ENCODE data around the gene FAM222B.
A peak's percentile ranks its signal among the peaks of the same experiment; 100 is the strongest.

Gene FAM222B

DNA sequence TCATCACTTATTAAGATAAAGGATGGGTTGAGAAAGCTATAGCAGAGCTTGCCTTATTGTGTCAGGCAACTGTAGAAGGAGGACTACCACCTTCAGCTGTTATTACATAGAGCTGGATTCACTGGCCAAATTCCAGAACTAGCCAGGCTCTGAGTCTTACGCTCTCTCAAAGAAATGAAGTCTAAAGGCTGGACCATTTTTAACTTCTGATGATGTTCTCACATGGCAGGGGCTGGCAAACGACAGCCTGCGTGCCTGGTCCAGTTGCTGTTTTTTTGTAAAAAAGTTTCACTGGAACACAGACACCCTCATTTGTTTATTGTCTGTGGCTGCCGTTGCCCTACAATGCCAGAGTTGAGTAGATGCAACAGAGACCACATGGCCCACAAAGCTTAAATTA is 77.6 kb downstream of the FAM222B start:
- no peak for DNase-seq

GRCh38 chr17:28763804-28764266 is 78.8 kb downstream of the FAM222B start:
- DNase-seq: peak; percentile 77

DNA sequence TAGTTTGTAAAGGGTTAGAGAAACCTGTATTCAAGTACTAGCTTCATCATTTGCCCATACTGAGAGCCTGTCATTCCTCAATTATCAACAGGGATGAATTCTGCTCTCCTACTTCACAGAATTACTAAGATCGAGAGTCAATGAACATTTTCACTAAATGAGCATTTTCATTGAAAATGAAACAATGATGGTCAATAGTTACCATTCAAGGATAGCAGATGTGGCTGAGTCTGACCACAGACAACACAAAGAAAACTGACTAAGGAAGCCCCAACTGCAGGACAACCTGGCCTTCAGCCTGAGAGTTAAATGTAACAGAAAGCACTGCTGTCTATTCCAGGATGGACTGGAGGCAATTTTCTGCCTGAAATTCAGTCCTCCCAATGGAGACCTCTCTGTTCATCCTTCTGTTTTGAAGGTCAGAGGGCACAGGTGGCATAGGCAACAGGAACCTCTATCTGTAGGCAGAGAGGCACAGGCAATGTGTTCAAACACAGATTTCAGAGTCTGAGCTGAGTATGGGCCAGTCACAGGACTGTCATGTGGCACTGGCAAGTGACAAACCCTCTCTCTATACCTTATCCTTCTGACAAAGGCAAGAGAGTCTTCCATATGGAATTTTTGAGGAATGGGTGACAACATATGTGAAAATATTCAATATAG is 79.3 kb downstream of the FAM222B start:
- no peak for DNase-seq

DNA sequence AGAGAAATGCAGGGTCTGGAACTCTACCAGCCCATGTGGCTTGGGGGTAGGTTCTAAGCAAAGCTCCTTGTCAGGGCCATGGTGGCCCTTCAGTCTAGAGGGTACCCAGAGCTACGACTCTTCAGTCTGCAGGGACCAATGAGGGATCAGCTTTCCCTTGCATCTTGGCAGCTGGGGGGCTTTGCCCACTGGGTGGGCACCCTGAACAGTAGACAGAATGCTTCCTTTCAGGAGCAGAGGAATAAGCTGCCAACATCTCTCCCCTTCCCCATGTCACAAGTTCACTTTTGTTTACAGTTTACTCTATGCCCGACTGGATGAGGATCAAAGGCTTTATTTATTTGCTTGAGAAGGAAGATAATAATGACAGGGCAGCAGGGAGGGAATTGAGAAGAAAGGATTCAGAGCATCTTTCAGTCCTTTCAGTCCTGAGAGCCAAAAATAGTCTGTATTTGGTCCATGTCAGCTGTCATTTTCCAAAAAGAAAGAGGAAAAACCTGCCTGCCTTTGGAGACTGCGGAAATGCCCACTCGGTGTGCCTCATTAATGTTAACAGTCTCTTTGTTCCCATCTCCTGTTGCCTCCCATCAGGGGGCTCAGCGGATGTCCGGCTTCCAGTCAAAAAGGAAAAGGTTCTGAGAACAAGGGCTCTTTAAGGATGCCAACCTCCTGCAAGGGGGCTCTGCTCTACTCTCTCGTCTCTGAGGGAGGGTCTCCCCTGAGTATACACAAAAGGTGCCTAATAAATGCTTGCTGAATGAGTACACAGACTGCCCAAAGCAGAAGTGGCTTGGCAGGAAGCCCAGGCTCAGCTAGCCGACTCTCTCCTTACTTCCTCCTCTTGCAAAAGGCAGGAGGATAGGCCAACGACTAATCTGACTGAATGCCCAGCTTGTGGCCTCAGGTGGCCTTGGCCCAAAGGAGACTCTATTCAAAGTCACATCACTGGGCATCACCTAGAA is 81.7 kb downstream of the FAM222B start:
- DNase-seq: no peak

GRCh38 chr17:28759256-28759865 is 83.2 kb downstream of the FAM222B start:
- no peak for DNase-seq

GRCh38 chr17:28758411-28759121 is 84.0 kb downstream of the FAM222B start:
- no peak for DNase-seq

DNA sequence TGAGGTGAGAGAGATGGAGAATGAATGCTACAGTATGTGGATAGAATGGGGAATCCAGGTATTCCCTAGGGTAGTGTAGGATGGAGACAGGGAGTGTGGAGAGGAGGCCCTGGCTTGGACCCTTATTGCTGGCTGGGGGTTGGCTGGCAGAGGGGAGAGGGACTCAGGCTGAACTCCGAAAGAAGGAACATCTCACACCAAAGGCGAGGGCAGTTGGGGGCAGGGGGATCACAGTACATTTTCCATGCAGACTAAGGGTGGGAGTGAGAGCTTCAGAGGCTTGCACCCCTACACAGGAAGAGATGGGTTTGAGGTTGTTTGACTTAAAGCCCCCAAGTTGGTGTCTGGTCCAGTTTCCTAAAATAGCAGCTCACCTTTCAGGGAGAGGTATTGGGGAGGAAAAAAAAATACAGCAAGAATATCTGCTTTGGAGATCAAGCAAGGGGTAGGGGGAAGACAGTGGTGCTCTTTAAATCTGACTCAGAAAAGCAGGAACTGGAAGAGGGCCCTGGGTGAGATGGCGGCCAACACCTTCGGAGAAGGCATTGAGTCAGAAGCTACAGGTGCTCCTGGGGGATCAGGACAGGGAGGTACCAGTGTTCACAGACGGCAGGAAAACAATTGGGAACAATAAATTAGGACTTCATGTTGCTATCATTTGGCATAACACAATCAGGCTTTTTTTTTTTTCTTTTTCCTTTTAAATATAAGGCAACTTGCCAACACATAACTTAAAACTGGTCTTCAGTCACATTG is 86.4 kb downstream of the FAM222B start:
- no peak for DNase-seq

DNA sequence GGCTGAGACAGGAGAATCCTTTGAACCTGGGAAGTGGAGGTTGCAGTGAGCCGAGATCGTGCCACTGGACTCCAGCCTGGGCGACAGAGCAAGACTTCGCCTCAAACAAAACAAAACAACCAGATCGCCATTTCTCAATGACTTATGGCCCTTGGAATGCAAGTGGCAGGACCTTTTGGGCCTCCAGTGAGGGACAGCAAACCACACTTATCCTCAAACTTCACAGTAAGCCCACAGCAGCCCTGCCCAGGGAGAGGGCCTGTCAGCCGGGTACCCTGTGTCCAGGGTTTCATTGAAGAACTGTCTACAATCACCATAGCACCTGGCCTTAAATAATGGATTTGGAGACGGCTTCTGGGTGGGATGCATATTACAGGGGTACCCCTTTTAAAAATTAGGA is 87.1 kb downstream of the FAM222B start:
- peak; percentile 35 for DNase-seq

- no peak for DNase-seq
These were observed 90.8 kb downstream of the FAM222B start for GRCh38 chr17:28751600-28752366.

- DNase-seq: peak; percentile 95
These were observed 92.2 kb downstream of the FAM222B start for GRCh38 chr17:28750178-28751047.

- DNase-seq: no peak
These were observed 92.9 kb downstream of the FAM222B start for GRCh38 chr17:28749516-28750177.

- no peak for DNase-seq
These were observed 93.6 kb downstream of the FAM222B start for GRCh38 chr17:28748852-28749515.

GRCh38 chr17:28747801-28748750 is 94.5 kb downstream of the FAM222B start:
- DNase-seq: no peak

GRCh38 chr17:28747051-28747691 is 95.4 kb downstream of the FAM222B start:
- no peak for DNase-seq

DNA sequence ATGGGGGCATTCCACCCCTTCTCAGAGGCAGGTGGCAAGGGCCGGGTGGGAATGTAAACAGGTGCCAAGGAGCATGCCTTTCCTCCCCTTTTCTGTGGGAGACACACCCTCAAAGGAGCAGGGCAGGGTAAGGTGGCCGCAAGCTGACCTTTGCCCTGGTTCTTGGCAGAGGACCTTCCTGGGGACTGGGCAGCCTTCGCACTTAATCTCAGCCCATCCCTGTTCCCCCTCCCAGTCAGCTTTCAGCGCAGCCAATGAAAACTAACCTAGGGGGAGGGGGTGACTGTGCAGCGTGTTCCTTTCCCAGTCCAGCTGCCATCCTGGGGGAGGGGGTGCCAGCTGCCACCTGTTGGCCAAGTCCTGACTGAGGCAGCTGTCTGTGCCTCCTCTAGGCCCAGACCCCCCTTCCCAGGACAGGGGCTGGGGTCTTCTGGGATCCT is 96.0 kb downstream of the FAM222B start:
- no peak for DNase-seq

DNA sequence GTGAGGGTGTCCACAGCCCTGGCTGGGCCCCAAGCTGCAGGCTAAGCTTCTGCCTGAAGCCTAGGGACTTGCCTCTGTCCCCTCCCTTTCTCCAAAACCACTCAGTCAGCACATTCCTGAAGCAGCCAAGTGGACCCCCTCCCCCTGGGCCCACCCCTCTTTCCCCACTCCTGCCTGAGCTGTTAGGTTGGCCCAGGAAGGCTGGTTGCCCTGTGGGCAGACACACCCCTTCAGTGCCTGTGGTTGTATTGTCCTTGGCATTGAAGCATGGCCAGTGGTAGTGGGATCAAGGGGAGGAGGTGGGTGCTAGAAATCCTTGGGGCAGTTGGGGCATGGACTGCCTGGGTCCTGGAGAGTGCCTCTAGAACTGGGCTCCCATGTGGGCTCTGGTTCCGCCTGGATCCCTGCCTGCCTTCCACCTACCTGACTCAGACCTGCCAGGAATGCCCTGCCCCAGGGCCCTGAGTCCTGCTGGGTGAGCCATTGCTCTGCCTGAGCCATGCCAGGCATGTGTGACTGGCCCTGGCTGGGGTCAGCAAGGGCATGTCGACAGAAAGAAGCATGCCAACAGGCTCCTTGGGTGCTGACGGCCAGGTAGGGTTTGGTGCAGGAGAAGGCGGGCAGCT is 96.7 kb downstream of the FAM222B start:
- peak; percentile 70 for DNase-seq

Data from kidney glomerular epithelial cell (primary cell).